Measurements from ENCODE around the gene TADA2B.

The TADA2B gene

GRCh38 chr4:7043284-7044136 is at the start of gene TADA2B:
TSS of gene TADA2B (plus strand) at chr4:7043372. CDS start at chr4:7043580, 208 bp downstream.
- peak; percentile 12 for DNase-seq

- no peak for DNase-seq
These were observed 46.7 kb upstream of the TADA2B start for GRCh38 chr4:6996481-6996880.

- no peak for DNase-seq
These were observed 43.7 kb upstream of the TADA2B start for GRCh38 chr4:6999172-7000086.

GRCh38 chr4:7000421-7001176 is 42.6 kb upstream of the TADA2B start:
- no peak for DNase-seq

- DNase-seq: no peak
These were observed 41.9 kb upstream of the TADA2B start for GRCh38 chr4:7001271-7001670.

GRCh38 chr4:7002336-7002735 is 40.8 kb upstream of the TADA2B start:
- DNase-seq: no peak

GRCh38 chr4:7003176-7003878 is 39.8 kb upstream of the TADA2B start:
- no peak for DNase-seq

GRCh38 chr4:7003879-7004240 is 39.3 kb upstream of the TADA2B start:
- DNase-seq: no peak

GRCh38 chr4:7004331-7004730 is 38.8 kb upstream of the TADA2B start:
- no peak for DNase-seq

GRCh38 chr4:7005571-7005970 is 37.6 kb upstream of the TADA2B start:
- DNase-seq: no peak

- no peak for DNase-seq
These were observed 36.8 kb upstream of the TADA2B start for GRCh38 chr4:7006411-7006810.

- no peak for DNase-seq
These were observed 35.8 kb upstream of the TADA2B start for GRCh38 chr4:7007142-7007907.

- peak; percentile 6 for DNase-seq
These were observed 35.2 kb upstream of the TADA2B start for GRCh38 chr4:7007944-7008343.

- no peak for DNase-seq
These were observed 33.6 kb upstream of the TADA2B start for GRCh38 chr4:7009564-7009963.

GRCh38 chr4:7013175-7013574 is 30.0 kb upstream of the TADA2B start:
- no peak for DNase-seq

- no peak for DNase-seq
These were observed 28.4 kb upstream of the TADA2B start for GRCh38 chr4:7014815-7015214.

GRCh38 chr4:7015383-7016035 is 27.7 kb upstream of the TADA2B start:
- DNase-seq: no peak

GRCh38 chr4:7016086-7016485 is 27.1 kb upstream of the TADA2B start:
- no peak for DNase-seq

GRCh38 chr4:7016512-7016911 is 26.7 kb upstream of the TADA2B start:
- no peak for DNase-seq

GRCh38 chr4:7017446-7018048 is 25.6 kb upstream of the TADA2B start:
- DNase-seq: no peak

GRCh38 chr4:7018281-7018680 is 24.9 kb upstream of the TADA2B start:
- no peak for DNase-seq

Data from NCI-H2029 (cell line).